Pancreas (tissue), 10 donors: ENCODE data around the gene ATP5F1D. TPM values are rescaled to one million over a fixed set of nuclear protein-coding genes. Genes with fewer than 3 reads are reported as not detected.

Experiments used
- ATAC-seq, 4 donors: fragments of 200-7000 bp; cut with Tn5 transposase; one replicate each; pipeline versions ENCODE4 v1.8.0 to v1.9.1; 2020; ENCODE audit warnings: mild to moderate bottlenecking in 4 of 4, moderate library complexity in 4 of 4
- DNase-seq, 6 donors: peaks; one replicate each; pipeline ENCODE4 v3.0.0-alpha.2; 2020
- FAIRE-seq: peaks from 2 replicates; lab custom pipeline; 2012; peaks lifted over from hg19 to GRCh38; lab: Jason Lieb, UNC
- H3K27ac ChIP-seq, 4 donors: fragments of 200-600 bp; sonication (generic); 1 replicate in 3 of 4; 2 replicates in 1 of 4; pipeline versions ENCODE4 v1.5.0 to v1.8.0; 2020
- H3K27me3 ChIP-seq, 4 donors: fragments of 200-600 bp; one replicate each; pipeline ENCODE4 v1.8.0; 2021
- H3K36me3 ChIP-seq, 3 donors: fragments of 200-600 bp; sonication (generic) in 1 of 3; one replicate each; pipeline versions ENCODE4 v1.5.0 to v1.8.0; 2020 to 2021
- H3K4me1 ChIP-seq, 3 donors: fragments of 200-600 bp; one replicate each; pipeline ENCODE4 v1.8.0; 2021
- H3K4me3 ChIP-seq, 4 donors: fragments of 200-600 bp; sonication (generic) in 2 of 4; one replicate each; pipeline versions ENCODE4 v1.5.0 to v1.8.0; 2020 to 2021
- H3K9me3 ChIP-seq, 4 donors: fragments of 200-600 bp; one replicate each; pipeline ENCODE4 v1.8.0; 2021
- WGBS, 2 donors: extraction: QIAGEN DNeasy Blood & Tissue Kit; methylation state at CpG; one replicate each; pipeline ENCODE4 v1.1.7; 2013; 5-methylcytosine and 5-hydroxymethylcytosine counted together
- intact Hi-C, 3 donors: fragments of 100-400 bp; cut with DNase I; formaldehyde crosslinking; loops; one replicate each; pipeline versions ENCODE4 v1.11.1 to v1.14.2; 2022
- polyA plus RNA-seq, 2 donors: library from polyadenylated mRNA; stranded (reverse); fragments of 200-250 nt; gene quantifications; one replicate each; pipeline ENCODE4 v1.2.3, GENCODE V29; 2013
- total RNA-seq, 6 donors: library from RNA; stranded (reverse); fragmentation: NEBNext Ultra II Directional in 4 of 6; extraction: Animal tissue kit (Norgen Biotek cat#: 25700) in 4 of 6; gene quantifications; one replicate each; pipeline versions ENCODE4 v1.2.1 to v1.2.4, GENCODE V29; 2021 to 2023
- TF ChIP-seq, protein P1 (sequence below), 4 donors: fragments of 200-600 bp; sonication (generic) in 3 of 4; IDR thresholded peaks; one replicate each; pipeline versions ENCODE4 v1.5.0 to v1.8.0; 2021; ENCODE audit warnings: antibody characterized with exemption in 4 of 4
- donor health status: healthy with polysubstance abuse.
- donor health status: DM: no; HTN: no; CAD: no; lungs with moderate emphysema.
- donor health status: DM: no; HTN: no; CAD: no.
- donor health status: control.
- donor health status: control.
- donor health status: Bipolar disorder and iron deficiency.
- donor health status: DM: yes; HTN: yes; CAD: no.
- donor health status: DM: no; HTN: no; CAD: no.
- donor health status: DM: no; HTN: no; CAD: no.
- donor health status: DM: yes; HTN: yes; CAD: no.

The ATP5F1D gene
- total and polyA plus RNA-seq, 8 donors: 97.3 to 515 (median 167) TPM

DNA sequence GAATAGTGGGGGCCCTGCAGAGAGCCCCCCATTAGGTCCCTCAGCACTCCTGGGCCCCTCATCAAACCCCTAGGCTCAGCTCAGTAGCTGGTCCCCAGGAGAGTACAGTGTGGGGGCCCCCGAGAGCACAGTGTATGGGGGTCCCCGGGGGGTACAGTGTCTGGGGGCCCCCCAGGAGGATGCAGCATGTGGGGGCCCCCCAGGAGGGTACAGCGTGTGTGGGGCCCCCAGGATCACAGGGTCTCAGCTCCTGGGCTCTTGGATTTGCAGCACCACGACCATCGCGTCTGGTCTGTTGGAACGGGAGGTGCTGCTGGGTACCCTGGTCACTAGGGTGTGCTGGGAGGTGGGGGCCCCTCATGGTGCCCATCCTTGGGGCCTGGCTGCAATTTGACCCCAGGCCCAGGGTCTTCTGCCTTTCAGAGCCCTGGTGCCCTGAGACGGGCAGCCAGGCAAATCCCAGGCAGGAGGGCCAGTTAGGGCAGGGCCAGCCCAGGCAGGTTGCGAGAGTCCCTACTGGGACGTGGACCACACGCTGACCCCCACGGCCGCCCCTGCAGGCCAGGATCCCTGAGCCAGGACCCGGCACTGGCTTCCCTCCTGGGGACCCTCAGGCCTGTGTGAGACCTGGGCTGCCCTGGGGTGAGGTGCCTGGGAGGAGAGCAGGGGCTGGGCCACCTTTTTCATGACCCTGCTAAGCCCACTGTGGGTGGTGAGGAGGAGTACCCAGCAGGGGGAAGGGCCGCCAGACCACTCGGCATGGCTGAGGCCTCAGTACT lies 17.3 kb upstream of the ATP5F1D start:
- 90 to 93% methylated on average over 16 of the region's 16 CpGs for WGBS, 2 donors
- intact Hi-C loops: no loop called here

DNA sequence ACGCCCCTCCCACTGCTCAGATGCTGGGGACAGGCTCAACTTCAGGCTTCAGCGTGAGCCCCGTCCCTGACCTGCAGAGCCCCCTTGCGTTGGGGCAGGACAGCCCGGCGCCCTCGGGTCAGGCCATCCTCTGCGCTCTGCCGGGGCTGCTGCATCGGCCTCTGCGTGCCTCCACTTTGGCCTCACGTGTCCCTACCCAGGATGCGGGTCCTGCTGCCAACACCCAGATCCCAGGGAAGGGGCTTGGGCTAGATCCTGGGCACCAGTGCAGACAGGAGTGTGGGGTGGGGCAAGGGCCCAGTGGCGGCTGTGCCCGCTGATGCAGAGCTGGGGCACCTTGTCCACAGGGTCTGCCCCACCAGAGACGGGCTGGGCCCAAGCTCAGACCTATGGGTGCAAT lies 16.7 kb upstream of the ATP5F1D start:
- H3K9me3 ChIP-seq: no peaks in the 10 kb centered on the region
- H3K36me3 ChIP-seq: peaks cover 5 to 28% (median 8%) of the 10 kb centered on the region in 3 donors
- peaks cover 0 to 5% (median 4%) of the 10 kb centered on the region in 3 donors for H3K4me1 ChIP-seq
- WGBS, 2 donors: 90 to 94% methylated on average over 16 of the region's 16 CpGs
- intact Hi-C loops: no loop called here
- H3K4me3 ChIP-seq: no peak overlapping the region
- ATAC-seq (no peak), FAIRE-seq (no peak), DNase-seq (peak in 1 of 6 donors; percentile 71)
- H3K27me3 ChIP-seq: no peaks in the 10 kb centered on the region
- H3K27ac ChIP-seq: no peak overlapping the region
- TF ChIP-seq, protein P1, sequence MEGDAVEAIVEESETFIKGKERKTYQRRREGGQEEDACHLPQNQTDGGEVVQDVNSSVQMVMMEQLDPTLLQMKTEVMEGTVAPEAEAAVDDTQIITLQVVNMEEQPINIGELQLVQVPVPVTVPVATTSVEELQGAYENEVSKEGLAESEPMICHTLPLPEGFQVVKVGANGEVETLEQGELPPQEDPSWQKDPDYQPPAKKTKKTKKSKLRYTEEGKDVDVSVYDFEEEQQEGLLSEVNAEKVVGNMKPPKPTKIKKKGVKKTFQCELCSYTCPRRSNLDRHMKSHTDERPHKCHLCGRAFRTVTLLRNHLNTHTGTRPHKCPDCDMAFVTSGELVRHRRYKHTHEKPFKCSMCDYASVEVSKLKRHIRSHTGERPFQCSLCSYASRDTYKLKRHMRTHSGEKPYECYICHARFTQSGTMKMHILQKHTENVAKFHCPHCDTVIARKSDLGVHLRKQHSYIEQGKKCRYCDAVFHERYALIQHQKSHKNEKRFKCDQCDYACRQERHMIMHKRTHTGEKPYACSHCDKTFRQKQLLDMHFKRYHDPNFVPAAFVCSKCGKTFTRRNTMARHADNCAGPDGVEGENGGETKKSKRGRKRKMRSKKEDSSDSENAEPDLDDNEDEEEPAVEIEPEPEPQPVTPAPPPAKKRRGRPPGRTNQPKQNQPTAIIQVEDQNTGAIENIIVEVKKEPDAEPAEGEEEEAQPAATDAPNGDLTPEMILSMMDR (IDR thresholded peaks at IDR 0.05): no peak

More for the DNA sequence above, 17.3 kb upstream of the ATP5F1D start:
- DNase-seq (peak in 1 of 6 donors; percentile 78), FAIRE-seq (no peak), ATAC-seq (no peak)
- Histone ChIP-seq H3K27me3 (no peaks in the 10 kb centered on the region), H3K4me3 (no peak overlapping the region), H3K27ac (no peak overlapping the region), H3K4me1 (peaks cover 0 to 5% (median 4%) of the 10 kb centered on the region in 3 donors), H3K36me3 (peaks cover 5 to 28% (median 8%) of the 10 kb centered on the region in 3 donors), H3K9me3 (no peaks in the 10 kb centered on the region)
- TF ChIP-seq, protein P1 (IDR thresholded peaks at IDR 0.05): no peak

DNA sequence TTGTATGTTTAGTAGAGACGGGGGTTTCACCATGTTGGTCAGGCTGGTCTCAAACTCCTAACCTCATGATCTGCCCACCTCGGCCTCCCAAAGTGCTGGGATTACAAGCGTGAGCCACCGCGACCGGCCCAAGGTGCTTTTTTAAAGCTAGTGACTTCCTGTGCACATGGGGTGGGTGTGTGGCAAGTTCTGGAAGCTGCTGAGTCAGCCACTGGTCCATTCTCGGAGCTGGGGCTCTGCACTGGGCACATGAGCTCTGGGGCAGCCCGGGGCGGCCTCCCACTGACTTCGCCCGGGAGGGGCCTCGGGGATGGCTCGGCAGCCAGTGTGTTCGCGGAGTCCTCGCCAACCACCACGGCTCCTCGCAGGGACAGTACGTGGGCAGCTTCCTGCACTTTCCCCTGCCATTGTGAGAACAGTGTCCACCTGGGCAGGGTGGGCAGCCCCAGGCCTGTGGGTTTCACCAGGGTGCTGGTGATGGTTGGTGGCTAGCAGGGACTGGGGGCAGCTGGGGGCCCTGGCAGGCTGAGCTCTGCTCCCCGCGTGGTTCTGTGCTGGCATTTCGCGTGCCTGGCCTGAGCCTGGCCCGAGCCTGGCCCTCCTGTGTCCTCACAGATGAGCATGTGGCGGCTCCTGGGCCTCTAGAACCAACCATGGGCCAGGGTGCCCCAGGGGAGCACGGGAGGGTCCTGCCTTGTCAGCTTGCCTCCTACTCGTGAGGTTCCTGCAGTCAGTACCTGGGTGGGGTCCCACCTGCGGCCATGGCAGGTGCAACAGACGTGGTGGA lies 15.9 kb upstream of the ATP5F1D start:
- Histone ChIP-seq H3K27me3 (no peaks in the 10 kb centered on the region), H3K36me3 (peaks cover 5 to 26% (median 5%) of the 10 kb centered on the region in 3 donors), H3K4me1 (peaks cover 0 to 5% (median 4%) of the 10 kb centered on the region in 3 donors), H3K27ac (no peak overlapping the region), H3K4me3 (no peak overlapping the region), H3K9me3 (no peaks in the 10 kb centered on the region)
- 94% methylated on average over 26 to 29 of the region's 29 CpGs for whole genome bisulfite sequencing, 2 donors
- TF ChIP-seq, protein P1 (IDR thresholded peaks at IDR 0.05): no peak
- intact Hi-C loops: no loop called here
- FAIRE-seq (no peak), ATAC-seq (no peak), DNase-seq (no peak)

DNA sequence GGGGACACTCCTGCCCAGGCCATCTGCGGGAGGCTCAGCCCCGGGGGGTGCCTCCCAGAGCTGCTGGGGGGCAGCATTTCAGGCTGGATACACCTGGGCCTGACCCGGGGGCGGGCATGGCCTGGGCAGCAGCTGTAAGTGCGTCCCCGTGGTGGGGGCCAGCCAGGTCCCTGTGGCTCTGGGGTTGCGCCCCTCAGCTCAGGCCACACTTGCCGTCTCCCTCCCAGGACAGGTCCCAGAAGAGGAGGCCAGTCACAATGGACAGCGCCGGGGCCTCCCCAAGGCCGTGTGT lies 15.4 kb upstream of the ATP5F1D start:
- no peak for DNase-seq
- no peak for ATAC-seq
- Histone ChIP-seq H3K27ac (no peak overlapping the region), H3K4me3 (no peak overlapping the region), H3K27me3 (no peaks in the 10 kb centered on the region), H3K4me1 (peaks cover 0 to 5% (median 4%) of the 10 kb centered on the region in 3 donors), H3K36me3 (peaks cover 0 to 20% (median 5%) of the 10 kb centered on the region in 3 donors), H3K9me3 (no peaks in the 10 kb centered on the region)
- 93 to 94% methylated on average over 11 of the region's 11 CpGs for WGBS, 2 donors
- FAIRE-seq: no peak
- TF ChIP-seq, protein P1 (IDR thresholded peaks at IDR 0.05): no peak
- intact Hi-C loops: no loop called here
